SK-N-SH (cell line): ENCODE data around the gene NMT2. TPM values are rescaled to one million over a fixed set of nuclear protein-coding genes. Genes with fewer than 3 reads are reported as not detected.

Experiments
- CTCF ChIA-PET: fragments of 300-600, 350-600 bp; formaldehyde crosslinking; extraction: SDS; loops from one replicate; lab custom pipeline; 2021; lab: Yijun Ruan, JAX
- POLR2A ChIA-PET: fragments of 350-600 bp; sonication (Branson Sonifier 250); formaldehyde crosslinking; extraction: SDS; loops from one replicate; lab custom pipeline; 2020; ENCODE audit warnings: antibody characterized with exemption, inconsistent platforms; lab: Yijun Ruan, JAX
- DNase-seq: peaks from one replicate; pipeline ENCODE4 v3.0.0; 2012
- H2AFZ ChIP-seq: fragments of 200-600 bp; sonication (generic); 2 replicates; pipeline ENCODE4 v1.8.1; 2016; ENCODE audit warnings: antibody characterized with exemption, mild to moderate bottlenecking, low read depth
- H3F3A ChIP-seq: fragments of 200-600 bp; sonication (generic); replicated peaks from 2 replicates; pipeline ENCODE3; 2016; ENCODE audit warnings: antibody characterized with exemption, mild to moderate bottlenecking; ENCODE audit not compliant: insufficient read depth
- H3K27ac ChIP-seq, 2 experiments: fragments of 200-500 bp in 1 of 2; fragments of 200-600 bp in 1 of 2; sonication (Bioruptor generic) in 1 of 2; sonication (generic), shearing (Covaris generic) in 1 of 2; 2 replicates each; pipeline versions ENCODE4 v1.5.1 to v1.6.1; 2014 to 2016; ENCODE audit warnings: low read depth in 2 of 2, inconsistent platforms in 1 of 2, low read length in 1 of 2, mild to moderate bottlenecking in 1 of 2, mixed read lengths in 1 of 2
- H3K27me3 ChIP-seq: fragments of 200-600 bp; sonication (generic), shearing (Covaris generic); 2 replicates; pipeline ENCODE4 v1.6.1; 2016; ENCODE audit warnings: mixed run types; ENCODE audit not compliant: insufficient read depth
- H3K36me3 ChIP-seq, 2 experiments: fragments of 200-500 bp in 1 of 2; fragments of 200-600 bp in 1 of 2; sonication (Bioruptor generic) in 1 of 2; sonication (generic) in 1 of 2; replicated peaks in 1 of 2; 2 replicates each; pipeline versions ENCODE3 to v1.5.1; 2014 to 2016; ENCODE audit warnings: low read length in 1 of 2, mild to moderate bottlenecking in 1 of 2; ENCODE audit not compliant: insufficient read depth in 2 of 2, control insufficient read depth in 1 of 2
- H3K4me1 ChIP-seq, 2 experiments: fragments of 200-500 bp in 1 of 2; fragments of 200-600 bp in 1 of 2; sonication (Bioruptor generic) in 1 of 2; sonication (generic), shearing (Covaris generic) in 1 of 2; 2 replicates each; pipeline versions ENCODE4 v1.5.1 to v1.6.1; 2014 to 2016; ENCODE audit warnings: low read depth in 1 of 2, low read length in 1 of 2, mixed run types in 1 of 2; ENCODE audit not compliant: insufficient read depth in 2 of 2, control insufficient read depth in 1 of 2
- H3K4me2 ChIP-seq: fragments of 200-600 bp; sonication (generic), shearing (Covaris generic); 2 replicates; pipeline ENCODE4 v1.6.1; 2017; ENCODE audit warnings: mixed run types
- H3K4me3 ChIP-seq, 2 experiments: fragments of 200-500 bp in 1 of 2; fragments of 200-600 bp in 1 of 2; sonication (Bioruptor generic) in 1 of 2; sonication (generic), shearing (Covaris generic) in 1 of 2; 2 replicates each; pipeline versions ENCODE4 v1.5.1 to v1.8.1; 2014 to 2016; ENCODE audit warnings: low read depth in 2 of 2, inconsistent platforms in 1 of 2, low read length in 1 of 2, mild to moderate bottlenecking in 1 of 2, mixed read lengths in 1 of 2, moderate library complexity in 1 of 2
- H3K79me2 ChIP-seq: fragments of 200-600 bp; sonication (generic); 2 replicates; pipeline ENCODE4 v1.8.1; 2017; ENCODE audit warnings: mild to moderate bottlenecking; ENCODE audit not compliant: insufficient read depth
- H3K9ac ChIP-seq: fragments of 200-600 bp; sonication (generic); 2 replicates; pipeline ENCODE4 v1.6.1; 2017; ENCODE audit warnings: mixed run types
- H3K9me2 ChIP-seq: fragments of 200-600 bp; sonication (generic); 2 replicates; pipeline ENCODE4 v1.6.1; 2017; ENCODE audit warnings: mixed run types
- H3K9me3 ChIP-seq: fragments of 200-600 bp; sonication (generic); 2 replicates; pipeline ENCODE4 v1.6.1; 2017; ENCODE audit warnings: mixed run types, mild to moderate bottlenecking, moderate library complexity
- H4K20me1 ChIP-seq: fragments of 200-600 bp; sonication (generic); 2 replicates; pipeline ENCODE4 v1.6.1; 2017; ENCODE audit warnings: mild to moderate bottlenecking, mixed run types; ENCODE audit not compliant: insufficient read depth
- ELF1 ChIP-seq: IDR thresholded peaks from 2 replicates; pipeline ENCODE4 v1.4.0; 2012
- EZH2phosphoT487 ChIP-seq: fragments of 200-600 bp; sonication (generic); IDR thresholded peaks from 2 replicates; pipeline ENCODE4 v1.6.1; 2017; ENCODE audit warnings: low read depth, mixed run types, mild to moderate bottlenecking, antibody characterized with exemption, moderate library complexity, borderline replicate concordance
- FOSL2 ChIP-seq: IDR thresholded peaks from 2 replicates; pipeline ENCODE4 v1.4.0; 2012; ENCODE audit warnings: low read depth, mild to moderate bottlenecking, moderate library complexity, borderline replicate concordance
- JUND ChIP-seq: IDR thresholded peaks from 2 replicates; pipeline ENCODE4 v1.4.0; 2012
- MEF2A ChIP-seq: IDR thresholded peaks from 2 replicates; pipeline ENCODE4 v1.4.0; 2012; ENCODE audit warnings: low read depth, borderline replicate concordance
- NFIC ChIP-seq: IDR thresholded peaks from 2 replicates; pipeline ENCODE4 v1.4.0; 2012; ENCODE audit warnings: borderline replicate concordance
- POLR2AphosphoS5 ChIP-seq: IDR thresholded peaks from 2 replicates; pipeline ENCODE4 v1.6.1; 2012; ENCODE audit warnings: low read depth, low read length
- RFX5 ChIP-seq: IDR thresholded peaks from 2 replicates; pipeline ENCODE4 v1.6.1; 2012; ENCODE audit warnings: mild to moderate bottlenecking, improper control_type of control experiment, low read length
- RXRA ChIP-seq: IDR thresholded peaks from 2 replicates; pipeline ENCODE4 v1.4.0; 2012; ENCODE audit warnings: low read depth, mild to moderate bottlenecking, borderline replicate concordance
- SIN3A ChIP-seq: IDR thresholded peaks from 2 replicates; pipeline ENCODE4 v1.6.1; 2012; ENCODE audit warnings: low read depth, mild to moderate bottlenecking, low read length, moderate library complexity, borderline replicate concordance
- SMC3 ChIP-seq: IDR thresholded peaks from 2 replicates; pipeline ENCODE4 v1.6.1; 2012; ENCODE audit warnings: low read depth, low read length, improper control_type of control experiment
- TCF12 ChIP-seq: IDR thresholded peaks from 2 replicates; pipeline ENCODE4 v1.4.0; 2012
- YY1 ChIP-seq: IDR thresholded peaks from 2 replicates; pipeline ENCODE4 v1.4.0; 2012; ENCODE audit warnings: low read depth, mild to moderate bottlenecking
- WGBS: methylation state at CpG from one replicate; pipeline ENCODE4 v1.1.6; 2017; ENCODE audit warnings: low lambda C conversion rate; 5-methylcytosine and 5-hydroxymethylcytosine counted together
- polyA plus RNA-seq, 3 experiments: library from polyadenylated mRNA; depleted of rRNA; stranded (reverse); fragments of >200 nt; gene quantifications; 2 replicates each; pipeline ENCODE4 v1.2.3, GENCODE V29; 2012
- TF ChIP-seq, protein P1 (sequence below): IDR thresholded peaks from 2 replicates; pipeline ENCODE4 v1.4.0; 2012; ENCODE audit warnings: low read depth
- TF ChIP-seq, protein P2 (sequence below): fragments of 200-600 bp; sonication (generic); IDR thresholded peaks from 2 replicates; pipeline ENCODE4 v1.6.1; 2017; ENCODE audit warnings: antibody characterized with exemption, mild to moderate bottlenecking, moderate library complexity
- TF ChIP-seq, protein P3 (sequence below): fragments of 150-350 bp; IDR thresholded peaks from 2 replicates; pipeline ENCODE4 v1.6.1; 2017; ENCODE audit warnings: antibody characterized with exemption, low read length, low read depth, borderline replicate concordance
- TF ChIP-seq, protein P4 (sequence below): fragments of 150-350 bp; IDR thresholded peaks from 2 replicates; pipeline ENCODE4 v1.6.1; 2016; ENCODE audit warnings: mild to moderate bottlenecking, low read depth, low read length
- TF ChIP-seq, protein P5 (sequence below): IDR thresholded peaks from 2 replicates; pipeline ENCODE4 v1.4.0; 2012; ENCODE audit warnings: low read depth, borderline replicate concordance
- TF ChIP-seq, protein P6 (sequence below): IDR thresholded peaks from 2 replicates; pipeline ENCODE4 v1.6.1; 2012; ENCODE audit warnings: mild to moderate bottlenecking, low read depth, low read length, moderate library complexity

The NMT2 gene
- polyA plus RNA-seq, 1 of the 3 experiments (the other 2 are of a cell fraction): 25.9 TPM

DNA sequence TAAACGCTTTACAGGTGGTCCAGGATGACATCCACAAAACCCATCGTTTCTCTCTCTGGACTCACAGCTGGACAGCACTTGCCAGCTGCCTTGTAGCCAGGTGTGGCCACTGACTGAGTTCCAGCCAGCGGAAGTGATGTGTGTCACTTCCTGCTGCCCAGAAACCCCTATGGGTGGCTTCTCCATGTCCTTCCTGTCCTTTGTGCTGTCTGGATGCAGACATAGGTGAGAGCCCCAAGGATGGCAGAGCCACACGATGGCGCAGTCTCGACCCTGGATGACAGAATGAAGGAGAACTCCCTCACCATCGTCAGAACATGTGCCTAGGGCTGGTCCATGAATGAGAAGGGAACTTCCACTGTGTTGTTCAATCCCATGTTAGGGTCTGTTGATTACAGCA, 22.1 kb downstream of the NMT2 start:
- TF ChIP-seq, protein P1, sequence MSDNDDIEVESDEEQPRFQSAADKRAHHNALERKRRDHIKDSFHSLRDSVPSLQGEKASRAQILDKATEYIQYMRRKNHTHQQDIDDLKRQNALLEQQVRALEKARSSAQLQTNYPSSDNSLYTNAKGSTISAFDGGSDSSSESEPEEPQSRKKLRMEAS: no peak
- TF ChIP-seq FOSL2: no peak
- TF ChIP-seq, protein P2, sequence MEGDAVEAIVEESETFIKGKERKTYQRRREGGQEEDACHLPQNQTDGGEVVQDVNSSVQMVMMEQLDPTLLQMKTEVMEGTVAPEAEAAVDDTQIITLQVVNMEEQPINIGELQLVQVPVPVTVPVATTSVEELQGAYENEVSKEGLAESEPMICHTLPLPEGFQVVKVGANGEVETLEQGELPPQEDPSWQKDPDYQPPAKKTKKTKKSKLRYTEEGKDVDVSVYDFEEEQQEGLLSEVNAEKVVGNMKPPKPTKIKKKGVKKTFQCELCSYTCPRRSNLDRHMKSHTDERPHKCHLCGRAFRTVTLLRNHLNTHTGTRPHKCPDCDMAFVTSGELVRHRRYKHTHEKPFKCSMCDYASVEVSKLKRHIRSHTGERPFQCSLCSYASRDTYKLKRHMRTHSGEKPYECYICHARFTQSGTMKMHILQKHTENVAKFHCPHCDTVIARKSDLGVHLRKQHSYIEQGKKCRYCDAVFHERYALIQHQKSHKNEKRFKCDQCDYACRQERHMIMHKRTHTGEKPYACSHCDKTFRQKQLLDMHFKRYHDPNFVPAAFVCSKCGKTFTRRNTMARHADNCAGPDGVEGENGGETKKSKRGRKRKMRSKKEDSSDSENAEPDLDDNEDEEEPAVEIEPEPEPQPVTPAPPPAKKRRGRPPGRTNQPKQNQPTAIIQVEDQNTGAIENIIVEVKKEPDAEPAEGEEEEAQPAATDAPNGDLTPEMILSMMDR: no peak
- TF ChIP-seq JUND: no peak
- no peak for TF ChIP-seq TCF12
- TF ChIP-seq, protein P3, sequence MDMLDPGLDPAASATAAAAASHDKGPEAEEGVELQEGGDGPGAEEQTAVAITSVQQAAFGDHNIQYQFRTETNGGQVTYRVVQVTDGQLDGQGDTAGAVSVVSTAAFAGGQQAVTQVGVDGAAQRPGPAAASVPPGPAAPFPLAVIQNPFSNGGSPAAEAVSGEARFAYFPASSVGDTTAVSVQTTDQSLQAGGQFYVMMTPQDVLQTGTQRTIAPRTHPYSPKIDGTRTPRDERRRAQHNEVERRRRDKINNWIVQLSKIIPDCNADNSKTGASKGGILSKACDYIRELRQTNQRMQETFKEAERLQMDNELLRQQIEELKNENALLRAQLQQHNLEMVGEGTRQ: no peak
- TF ChIP-seq, protein P4, sequence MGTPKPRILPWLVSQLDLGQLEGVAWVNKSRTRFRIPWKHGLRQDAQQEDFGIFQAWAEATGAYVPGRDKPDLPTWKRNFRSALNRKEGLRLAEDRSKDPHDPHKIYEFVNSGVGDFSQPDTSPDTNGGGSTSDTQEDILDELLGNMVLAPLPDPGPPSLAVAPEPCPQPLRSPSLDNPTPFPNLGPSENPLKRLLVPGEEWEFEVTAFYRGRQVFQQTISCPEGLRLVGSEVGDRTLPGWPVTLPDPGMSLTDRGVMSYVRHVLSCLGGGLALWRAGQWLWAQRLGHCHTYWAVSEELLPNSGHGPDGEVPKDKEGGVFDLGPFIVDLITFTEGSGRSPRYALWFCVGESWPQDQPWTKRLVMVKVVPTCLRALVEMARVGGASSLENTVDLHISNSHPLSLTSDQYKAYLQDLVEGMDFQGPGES: no peak
- TF ChIP-seq, protein P5, sequence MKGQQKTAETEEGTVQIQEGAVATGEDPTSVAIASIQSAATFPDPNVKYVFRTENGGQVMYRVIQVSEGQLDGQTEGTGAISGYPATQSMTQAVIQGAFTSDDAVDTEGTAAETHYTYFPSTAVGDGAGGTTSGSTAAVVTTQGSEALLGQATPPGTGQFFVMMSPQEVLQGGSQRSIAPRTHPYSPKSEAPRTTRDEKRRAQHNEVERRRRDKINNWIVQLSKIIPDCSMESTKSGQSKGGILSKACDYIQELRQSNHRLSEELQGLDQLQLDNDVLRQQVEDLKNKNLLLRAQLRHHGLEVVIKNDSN: no peak
- no peak for TF ChIP-seq MEF2A
- TF ChIP-seq NFIC: no peak
- TF ChIP-seq RFX5: no peak
- TF ChIP-seq, protein P6, sequence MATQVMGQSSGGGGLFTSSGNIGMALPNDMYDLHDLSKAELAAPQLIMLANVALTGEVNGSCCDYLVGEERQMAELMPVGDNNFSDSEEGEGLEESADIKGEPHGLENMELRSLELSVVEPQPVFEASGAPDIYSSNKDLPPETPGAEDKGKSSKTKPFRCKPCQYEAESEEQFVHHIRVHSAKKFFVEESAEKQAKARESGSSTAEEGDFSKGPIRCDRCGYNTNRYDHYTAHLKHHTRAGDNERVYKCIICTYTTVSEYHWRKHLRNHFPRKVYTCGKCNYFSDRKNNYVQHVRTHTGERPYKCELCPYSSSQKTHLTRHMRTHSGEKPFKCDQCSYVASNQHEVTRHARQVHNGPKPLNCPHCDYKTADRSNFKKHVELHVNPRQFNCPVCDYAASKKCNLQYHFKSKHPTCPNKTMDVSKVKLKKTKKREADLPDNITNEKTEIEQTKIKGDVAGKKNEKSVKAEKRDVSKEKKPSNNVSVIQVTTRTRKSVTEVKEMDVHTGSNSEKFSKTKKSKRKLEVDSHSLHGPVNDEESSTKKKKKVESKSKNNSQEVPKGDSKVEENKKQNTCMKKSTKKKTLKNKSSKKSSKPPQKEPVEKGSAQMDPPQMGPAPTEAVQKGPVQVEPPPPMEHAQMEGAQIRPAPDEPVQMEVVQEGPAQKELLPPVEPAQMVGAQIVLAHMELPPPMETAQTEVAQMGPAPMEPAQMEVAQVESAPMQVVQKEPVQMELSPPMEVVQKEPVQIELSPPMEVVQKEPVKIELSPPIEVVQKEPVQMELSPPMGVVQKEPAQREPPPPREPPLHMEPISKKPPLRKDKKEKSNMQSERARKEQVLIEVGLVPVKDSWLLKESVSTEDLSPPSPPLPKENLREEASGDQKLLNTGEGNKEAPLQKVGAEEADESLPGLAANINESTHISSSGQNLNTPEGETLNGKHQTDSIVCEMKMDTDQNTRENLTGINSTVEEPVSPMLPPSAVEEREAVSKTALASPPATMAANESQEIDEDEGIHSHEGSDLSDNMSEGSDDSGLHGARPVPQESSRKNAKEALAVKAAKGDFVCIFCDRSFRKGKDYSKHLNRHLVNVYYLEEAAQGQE: no peak
- TF ChIP-seq ELF1: no peak
- TF ChIP-seq SIN3A: no peak
- no peak for TF ChIP-seq RXRA
- TF ChIP-seq EZH2phosphoT487: no peak
- TF ChIP-seq YY1: no peak
- no peak for TF ChIP-seq SMC3
- TF ChIP-seq POLR2AphosphoS5: no peak
- no peaks in the 10 kb centered on the region; the same call in 1 of the 2 replicates for H4K20me1 ChIP-seq

More for the DNA sequence above, 22.1 kb downstream of the NMT2 start:
- H2AFZ ChIP-seq: no peak overlapping the region
- H3F3A ChIP-seq: peaks cover 15% of the 10 kb centered on the region
- POLR2A ChIA-PET: no interaction called here
- no peaks in the 10 kb centered on the region for H3K27me3 ChIP-seq
- H3K36me3 ChIP-seq: no peaks in the 10 kb centered on the region
- H3K4me1 ChIP-seq: no peaks in the 10 kb centered on the region; a peak in 1 of 4 replicates
- no peak overlapping the region for H3K27ac ChIP-seq
- CTCF ChIA-PET: interaction anchor here (1.7 kb wide), 1 partner anchor 21 kb away, joined by 4 read pairs; no protein-coding TSS in a partner anchor
- no peak overlapping the region for H3K4me3 ChIP-seq
- no peaks in the 10 kb centered on the region for H3K9me2 ChIP-seq
- no peaks in the 10 kb centered on the region for H3K9me3 ChIP-seq
- H3K4me2 ChIP-seq: no peak overlapping the region
- H3K9ac ChIP-seq: no peak overlapping the region
- peaks cover 88% of the 10 kb centered on the region for H3K79me2 ChIP-seq
- WGBS: 90% methylated on average over 7 of the region's 7 CpGs
- no peak for DNase-seq
